Fibroblast of skin of left quadriceps (primary cell): Measurements from ENCODE around the gene GHR.

ENCODE experiments used
- DNase-seq, 2 experiments: peaks; one replicate each; pipeline ENCODE4 v3.0.0-alpha.2; 2013; ENCODE audit warnings: low read depth in 2 of 2

The GHR gene

GRCh38 chr5:42423285-42424165 is at the start of gene GHR:
Gene GHR, plus strand, starts transcription at chr5:42423439. Its CDS starts 142,436 bp downstream, at chr5:42565875.
- DNase-seq: peak; percentile 75 to 76

- DNase-seq: no peak
Measured at GRCh38 chr5:42374679-42375273, 48.5 kb upstream of the GHR start.

GRCh38 chr5:42377496-42377895 is 45.7 kb upstream of the GHR start:
- DNase-seq: no peak

GRCh38 chr5:42381973-42382372 is 41.3 kb upstream of the GHR start:
- no peak for DNase-seq

- DNase-seq: no peak
Measured at GRCh38 chr5:42387563-42387962, 35.7 kb upstream of the GHR start.

- DNase-seq: no peak
Measured at GRCh38 chr5:42390115-42390514, 33.1 kb upstream of the GHR start.

- DNase-seq: no peak
Measured at GRCh38 chr5:42392917-42393316, 30.3 kb upstream of the GHR start.

GRCh38 chr5:42396111-42396510 is 27.1 kb upstream of the GHR start:
- no peak for DNase-seq

- DNase-seq: no peak
Measured at GRCh38 chr5:42397267-42397666, 26.0 kb upstream of the GHR start.

GRCh38 chr5:42399702-42400101 is 23.5 kb upstream of the GHR start:
- DNase-seq: no peak

GRCh38 chr5:42400474-42400873 is 22.8 kb upstream of the GHR start:
- DNase-seq: no peak

GRCh38 chr5:42403236-42403635 is 20.0 kb upstream of the GHR start:
- no peak for DNase-seq

- no peak for DNase-seq
Measured at GRCh38 chr5:42404366-42404765, 18.9 kb upstream of the GHR start.

GRCh38 chr5:42419294-42419693 is 3.9 kb upstream of the GHR start:
- no peak for DNase-seq

- no peak for DNase-seq
Measured at GRCh38 chr5:42422656-42423280, 471 bp upstream of the GHR start.

- DNase-seq: no peak
Measured at GRCh38 chr5:42426016-42426415, 2.8 kb downstream of the GHR start.

GRCh38 chr5:42429694-42430093 is 6.5 kb downstream of the GHR start:
- no peak for DNase-seq

GRCh38 chr5:42434047-42434724 is 10.9 kb downstream of the GHR start:
- no peak for DNase-seq

GRCh38 chr5:42436051-42436450 is 12.8 kb downstream of the GHR start:
- no peak for DNase-seq

- no peak for DNase-seq
Measured at GRCh38 chr5:42454216-42454995, 31.2 kb downstream of the GHR start.

- no peak for DNase-seq
Measured at GRCh38 chr5:42461033-42461432, 37.8 kb downstream of the GHR start.

GRCh38 chr5:42461507-42461906 is 38.3 kb downstream of the GHR start:
- DNase-seq: no peak
